ENCODE data around the gene SLC46A1. TPM values are rescaled to one million over a fixed set of nuclear protein-coding genes. Genes with fewer than 3 reads are reported as not detected.

SLC46A1 gene
- total and polyA plus RNA-seq, 9 donors, result 5.8 to 9.0 (median 8.0) TPM

GRCh38 chr17:28406473-28406814 is 432 bp upstream of the SLC46A1 start:
- H3K4me3 ChIP-seq (ENCODE audit: low read length), result peak overlapping the region; percentile 73
- peaks cover 10% of the 10 kb centered on the region for H3K4me1 ChIP-seq (ENCODE audit: control insufficient read depth, insufficient read depth, low read length)
- H3K36me3 ChIP-seq (ENCODE audit: control insufficient read depth, insufficient read depth, low read length), result peaks cover 15% of the 10 kb centered on the region
- no CpG with 5 or more reads among the region's 9 CpGs for WGBS (ENCODE audit: insufficient coverage)
- H3K9me3 ChIP-seq (replicated peaks; ENCODE audit: control insufficient read depth, low read depth, low read length), result no peaks in the 10 kb centered on the region
- no peak for DNase-seq
- H3K27me3 ChIP-seq (ENCODE audit: control insufficient read depth, insufficient read depth, low read length), result no peaks in the 10 kb centered on the region
- H3K27ac ChIP-seq (ENCODE audit: low read length), result no peak overlapping the region

GRCh38 chr17:28404812-28405570 is 1.0 kb downstream of the SLC46A1 start:
- H3K36me3 ChIP-seq (ENCODE audit: control insufficient read depth, insufficient read depth, low read length), result peaks cover 21% of the 10 kb centered on the region
- peaks cover 10% of the 10 kb centered on the region for H3K4me1 ChIP-seq (ENCODE audit: control insufficient read depth, insufficient read depth, low read length)
- DNase-seq, result peak; percentile 33
- WGBS (ENCODE audit: insufficient coverage), result 43% methylated on average over 27 of the region's 33 CpGs
- no peaks in the 10 kb centered on the region for H3K9me3 ChIP-seq (replicated peaks; ENCODE audit: control insufficient read depth, low read depth, low read length)
- peak overlapping the region; percentile 73 for H3K4me3 ChIP-seq (ENCODE audit: low read length)
- H3K27me3 ChIP-seq (ENCODE audit: control insufficient read depth, insufficient read depth, low read length), result no peaks in the 10 kb centered on the region
- H3K27ac ChIP-seq (ENCODE audit: low read length), result peak overlapping the region; percentile 10

- Histone ChIP-seq H3K4me3 (ENCODE audit: low read length) (no peak overlapping the region), H3K27ac (ENCODE audit: low read length) (no peak overlapping the region), H3K27me3 (ENCODE audit: control insufficient read depth, insufficient read depth, low read length) (no peaks in the 10 kb centered on the region), H3K9me3 (replicated peaks; ENCODE audit: control insufficient read depth, low read depth, low read length) (no peaks in the 10 kb centered on the region), H3K4me1 (ENCODE audit: control insufficient read depth, insufficient read depth, low read length) (peaks cover 10% of the 10 kb centered on the region), H3K36me3 (ENCODE audit: control insufficient read depth, insufficient read depth, low read length) (peaks cover 25% of the 10 kb centered on the region)
- WGBS (ENCODE audit: insufficient coverage), result 85% methylated on average over 5 of the region's 5 CpGs
- DNase-seq, result no peak
Measured at GRCh38 chr17:28404461-28404811, 1.6 kb downstream of the SLC46A1 start.

- Histone ChIP-seq H3K27ac (ENCODE audit: low read length) (no peak overlapping the region), H3K36me3 (ENCODE audit: control insufficient read depth, insufficient read depth, low read length) (peaks cover 29% of the 10 kb centered on the region), H3K9me3 (replicated peaks; ENCODE audit: control insufficient read depth, low read depth, low read length) (no peaks in the 10 kb centered on the region), H3K27me3 (ENCODE audit: control insufficient read depth, insufficient read depth, low read length) (no peaks in the 10 kb centered on the region), H3K4me1 (ENCODE audit: control insufficient read depth, insufficient read depth, low read length) (peaks cover 10% of the 10 kb centered on the region), H3K4me3 (ENCODE audit: low read length) (no peak overlapping the region)
- peak; percentile 50 for DNase-seq
- 54% methylated on average over 1 of the region's 2 CpGs for WGBS (ENCODE audit: insufficient coverage)
Measured at GRCh38 chr17:28404007-28404406, 2.0 kb downstream of the SLC46A1 start.

- H3K4me3 ChIP-seq (ENCODE audit: low read length), result no peak overlapping the region
- H3K27me3 ChIP-seq (ENCODE audit: control insufficient read depth, insufficient read depth, low read length), result no peaks in the 10 kb centered on the region
- H3K36me3 ChIP-seq (ENCODE audit: control insufficient read depth, insufficient read depth, low read length), result peaks cover 34% of the 10 kb centered on the region
- no peak for DNase-seq
- H3K4me1 ChIP-seq (ENCODE audit: control insufficient read depth, insufficient read depth, low read length), result peaks cover 10% of the 10 kb centered on the region
- H3K9me3 ChIP-seq (replicated peaks; ENCODE audit: control insufficient read depth, low read depth, low read length), result no peaks in the 10 kb centered on the region
- no peak overlapping the region for H3K27ac ChIP-seq (ENCODE audit: low read length)
- WGBS (ENCODE audit: insufficient coverage), result 87% methylated on average over 6 of the region's 6 CpGs
Measured at GRCh38 chr17:28402844-28403243, 3.2 kb downstream of the SLC46A1 start.

GRCh38 chr17:28402224-28402630 is 3.8 kb downstream of the SLC46A1 start:
- H3K4me3 ChIP-seq (ENCODE audit: low read length), result no peak overlapping the region
- no peak overlapping the region for H3K27ac ChIP-seq (ENCODE audit: low read length)
- peaks cover 10% of the 10 kb centered on the region for H3K4me1 ChIP-seq (ENCODE audit: control insufficient read depth, insufficient read depth, low read length)
- H3K36me3 ChIP-seq (ENCODE audit: control insufficient read depth, insufficient read depth, low read length), result peaks cover 38% of the 10 kb centered on the region
- no CpG with 5 or more reads among the region's 3 CpGs for WGBS (ENCODE audit: insufficient coverage)
- H3K27me3 ChIP-seq (ENCODE audit: control insufficient read depth, insufficient read depth, low read length), result no peaks in the 10 kb centered on the region
- no peaks in the 10 kb centered on the region for H3K9me3 ChIP-seq (replicated peaks; ENCODE audit: control insufficient read depth, low read depth, low read length)
- no peak for DNase-seq

- H3K9me3 ChIP-seq (replicated peaks; ENCODE audit: control insufficient read depth, low read depth, low read length), result no peaks in the 10 kb centered on the region
- peaks cover 55% of the 10 kb centered on the region for H3K36me3 ChIP-seq (ENCODE audit: control insufficient read depth, insufficient read depth, low read length)
- peaks cover 5% of the 10 kb centered on the region for H3K4me1 ChIP-seq (ENCODE audit: control insufficient read depth, insufficient read depth, low read length)
- no peak overlapping the region for H3K4me3 ChIP-seq (ENCODE audit: low read length)
- DNase-seq, result no peak
- H3K27me3 ChIP-seq (ENCODE audit: control insufficient read depth, insufficient read depth, low read length), result no peaks in the 10 kb centered on the region
- 80% methylated on average over 1 of the region's 4 CpGs for WGBS (ENCODE audit: insufficient coverage)
- H3K27ac ChIP-seq (ENCODE audit: low read length), result no peak overlapping the region
Measured at GRCh38 chr17:28399808-28400207, 6.2 kb downstream of the SLC46A1 start.

GRCh38 chr17:28398280-28398981 is 7.6 kb downstream of the SLC46A1 start:
- H3K27ac ChIP-seq (ENCODE audit: low read length), result no peak overlapping the region
- no peaks in the 10 kb centered on the region for H3K9me3 ChIP-seq (replicated peaks; ENCODE audit: control insufficient read depth, low read depth, low read length)
- no peak overlapping the region for H3K4me3 ChIP-seq (ENCODE audit: low read length)
- WGBS (ENCODE audit: insufficient coverage), result 43% methylated on average over 5 of the region's 6 CpGs
- DNase-seq, result no peak
- no peaks in the 10 kb centered on the region for H3K27me3 ChIP-seq (ENCODE audit: control insufficient read depth, insufficient read depth, low read length)
- no peaks in the 10 kb centered on the region for H3K4me1 ChIP-seq (ENCODE audit: control insufficient read depth, insufficient read depth, low read length)
- H3K36me3 ChIP-seq (ENCODE audit: control insufficient read depth, insufficient read depth, low read length), result peaks cover 59% of the 10 kb centered on the region

- DNase-seq, result no peak
- Histone ChIP-seq H3K4me1 (ENCODE audit: control insufficient read depth, insufficient read depth, low read length) (no peaks in the 10 kb centered on the region), H3K36me3 (ENCODE audit: control insufficient read depth, insufficient read depth, low read length) (peaks cover 55% of the 10 kb centered on the region), H3K9me3 (replicated peaks; ENCODE audit: control insufficient read depth, low read depth, low read length) (no peaks in the 10 kb centered on the region), H3K27me3 (ENCODE audit: control insufficient read depth, insufficient read depth, low read length) (no peaks in the 10 kb centered on the region), H3K27ac (ENCODE audit: low read length) (no peak overlapping the region), H3K4me3 (ENCODE audit: low read length) (no peak overlapping the region)
- whole genome bisulfite sequencing (ENCODE audit: insufficient coverage), result 65% methylated on average over 5 of the region's 7 CpGs
Measured at GRCh38 chr17:28397687-28398279, 8.2 kb downstream of the SLC46A1 start.

GRCh38 chr17:28397275-28397674 is 8.7 kb downstream of the SLC46A1 start:
- Histone ChIP-seq H3K4me1 (ENCODE audit: control insufficient read depth, insufficient read depth, low read length) (no peaks in the 10 kb centered on the region), H3K9me3 (replicated peaks; ENCODE audit: control insufficient read depth, low read depth, low read length) (no peaks in the 10 kb centered on the region), H3K27me3 (ENCODE audit: control insufficient read depth, insufficient read depth, low read length) (no peaks in the 10 kb centered on the region), H3K36me3 (ENCODE audit: control insufficient read depth, insufficient read depth, low read length) (peaks cover 50% of the 10 kb centered on the region), H3K4me3 (ENCODE audit: low read length) (no peak overlapping the region), H3K27ac (ENCODE audit: low read length) (no peak overlapping the region)
- DNase-seq, result no peak
- WGBS (ENCODE audit: insufficient coverage), result 100% methylated on average over 2 of the region's 3 CpGs

Data from muscle of leg (tissue), 11 donors.